ENCODE data around the gene TMEM248.
"Not testable (repeated sequence)": the region's sequence is repeated elsewhere in the genome, so short reads cannot be mapped to it uniquely, and the experiment has no call there.

The TMEM248 gene

DNA sequence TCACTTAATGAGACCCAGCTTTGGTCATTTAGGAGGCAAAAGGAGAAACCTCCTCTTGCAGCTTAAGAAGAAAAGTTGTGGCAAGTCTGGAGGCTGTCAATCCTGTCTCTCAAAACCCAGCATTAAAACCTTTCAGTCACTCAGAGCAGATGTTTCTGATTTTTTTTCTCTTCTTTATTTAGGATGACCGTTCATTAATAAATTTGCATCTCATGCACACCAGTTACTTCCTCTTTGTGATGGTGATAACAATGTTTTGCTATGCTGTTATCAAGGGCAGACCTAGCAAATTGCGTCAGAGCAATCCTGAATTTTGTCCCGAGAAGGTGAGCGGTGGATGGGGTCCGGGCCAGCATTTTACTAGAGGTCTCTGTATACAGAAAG, 32.0 kb downstream of the TMEM248 start:
- no peak for DNase-seq

GRCh38 chr7:66957595-66958290, 36.7 kb downstream of the TMEM248 start:
- DNase-seq: no peak

- no peak for DNase-seq
Observed at GRCh38 chr7:66958538-66959350, 37.7 kb downstream of the TMEM248 start.

GRCh38 chr7:66960192-66960591, 39.2 kb downstream of the TMEM248 start:
- DNase-seq: no peak

GRCh38 chr7:66961096-66961495, 40.1 kb downstream of the TMEM248 start:
- no peak for DNase-seq

DNA sequence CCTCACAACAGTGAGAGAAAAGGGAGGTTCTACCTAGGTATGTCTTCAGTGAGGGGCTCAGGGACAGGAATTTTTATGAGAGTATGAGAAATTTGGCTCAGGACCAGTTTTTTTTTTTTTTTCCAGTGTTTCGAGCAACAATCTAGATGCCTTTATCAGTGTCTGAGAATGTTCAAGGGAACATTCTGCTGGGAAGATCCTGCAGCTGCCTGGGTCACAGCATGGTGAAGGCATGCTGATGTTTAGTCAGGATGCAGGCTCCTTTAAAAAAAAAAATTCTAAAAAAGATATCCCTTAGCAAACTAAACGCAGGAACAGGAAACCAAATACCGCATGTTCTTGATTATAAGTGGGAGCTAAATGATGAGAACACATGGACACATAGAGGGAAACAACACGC, 43.4 kb downstream of the TMEM248 start:
- no peak for DNase-seq

- no peak for DNase-seq
Observed at GRCh38 chr7:66967029-66967428, 46.0 kb downstream of the TMEM248 start.

- not testable (repeated sequence) for DNase-seq
Observed at GRCh38 chr7:66969001-66969400, 48.0 kb downstream of the TMEM248 start.

DNA sequence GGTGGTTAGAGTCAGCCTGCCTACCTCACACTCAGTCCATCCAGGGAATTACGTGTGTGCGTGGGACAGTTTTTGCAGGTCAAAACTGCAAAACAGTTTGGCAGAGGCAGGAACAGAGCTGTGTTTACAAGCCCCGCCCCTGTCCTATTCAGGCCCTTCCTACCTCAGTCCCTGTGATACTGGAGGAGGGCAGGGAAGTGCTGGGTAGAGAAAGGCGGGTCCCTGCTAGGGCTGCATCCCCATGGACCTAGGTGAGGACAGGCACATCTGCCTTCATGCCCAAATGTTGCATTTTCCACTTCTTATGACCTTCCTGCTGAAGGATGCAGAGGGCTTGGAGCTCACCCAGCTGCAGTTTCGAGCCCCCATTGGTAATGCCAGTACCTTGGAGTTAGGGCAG, 49.3 kb downstream of the TMEM248 start:
- no peak for DNase-seq

GRCh38 chr7:66974986-66975590, 54.1 kb downstream of the TMEM248 start:
- DNase-seq: no peak

GRCh38 chr7:66978312-66978711, 57.3 kb downstream of the TMEM248 start:
- not testable (repeated sequence) for DNase-seq

DNA sequence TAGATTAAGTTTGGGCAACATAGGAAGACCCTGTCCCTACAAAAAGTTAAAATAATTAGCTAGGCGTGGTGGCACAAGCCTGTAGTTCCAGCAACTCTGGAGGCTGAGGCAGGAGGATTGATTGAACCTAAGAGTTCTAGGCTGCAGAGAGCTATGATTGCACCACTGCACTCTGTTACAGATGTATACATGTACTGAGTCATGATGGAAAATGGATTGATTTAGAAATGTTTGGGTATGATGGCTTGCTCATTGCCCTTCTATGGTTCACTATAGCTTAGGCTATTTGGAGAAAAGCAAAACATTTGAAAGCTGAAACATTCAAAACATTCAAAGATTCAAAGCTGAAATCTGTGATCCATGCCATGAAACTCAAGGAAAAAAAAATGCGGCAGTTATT, 58.0 kb downstream of the TMEM248 start:
- not testable (repeated sequence) for DNase-seq

DNA sequence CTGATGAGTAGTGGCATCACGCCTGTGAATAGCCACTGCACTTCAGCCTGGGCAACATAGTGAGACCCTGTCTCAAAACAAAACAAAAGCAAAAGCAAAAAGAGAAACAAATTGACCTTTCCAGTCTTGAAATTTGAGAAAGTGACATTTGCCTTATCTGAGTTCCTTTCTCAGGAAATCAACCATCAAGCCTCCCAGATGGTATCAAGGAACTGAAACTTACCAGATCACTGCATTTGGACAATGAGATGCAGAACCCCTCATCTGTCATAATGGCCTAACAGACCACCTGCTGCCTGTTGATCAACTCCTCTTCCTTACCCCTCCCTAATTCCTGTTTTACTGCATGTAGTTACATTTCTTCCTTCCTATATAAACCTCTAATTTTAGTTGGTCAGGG, 59.3 kb downstream of the TMEM248 start:
- DNase-seq: peak; percentile 1

DNA sequence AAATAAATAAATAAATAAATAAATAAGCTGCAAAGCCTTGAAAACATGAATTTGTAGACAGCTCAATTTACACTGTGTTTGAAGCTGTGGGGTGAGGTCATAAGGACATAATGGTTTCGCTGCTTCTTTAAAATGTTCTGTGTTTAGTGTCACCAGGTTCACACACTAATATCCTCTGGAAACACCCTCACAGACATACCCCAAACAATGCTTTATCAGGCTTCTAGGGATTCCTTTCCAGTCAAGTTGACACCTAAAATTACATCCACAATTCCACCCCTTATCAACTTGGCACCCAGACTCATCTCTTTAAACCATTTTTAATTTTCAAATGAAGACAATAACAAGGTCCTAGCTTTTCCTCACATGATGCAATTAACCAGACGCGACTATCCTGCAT, 68.5 kb downstream of the TMEM248 start:
- DNase-seq: not testable (repeated sequence)

DNA sequence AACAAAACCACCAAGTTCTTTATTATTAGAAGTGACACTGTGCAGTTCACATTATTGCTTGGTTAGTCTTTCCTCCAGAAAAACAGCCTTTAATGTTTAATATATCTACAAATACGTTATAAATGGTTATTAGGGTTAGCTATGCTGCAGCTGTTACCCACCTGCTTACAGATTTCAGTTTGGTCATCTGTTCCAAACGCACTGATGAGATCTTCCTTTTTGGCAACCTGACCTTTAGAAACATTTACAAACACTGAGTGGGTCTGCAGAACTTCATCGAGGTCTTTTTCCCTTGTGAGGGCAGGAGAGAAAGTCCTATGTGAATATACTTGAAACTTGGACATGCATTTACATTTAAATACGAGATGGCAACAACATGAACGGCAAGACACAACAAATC, 73.0 kb downstream of the TMEM248 start:
- DNase-seq: not testable (repeated sequence)

DNA sequence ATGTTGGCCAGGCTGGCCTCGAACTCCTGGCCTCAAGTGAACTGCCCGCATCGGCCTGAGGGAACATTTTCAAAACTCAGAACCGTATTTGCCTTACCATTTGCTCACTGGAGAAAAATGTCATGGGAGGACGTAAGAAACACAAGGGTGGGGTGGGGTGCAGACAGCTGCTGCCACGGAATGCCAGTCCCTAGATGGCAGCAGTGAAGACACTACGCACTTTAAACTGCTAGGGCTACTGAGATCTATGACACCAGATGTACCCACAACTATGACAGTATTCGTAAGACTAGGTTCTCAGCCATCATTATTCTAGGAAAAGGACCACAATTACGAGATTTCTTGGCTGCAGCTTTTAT, 73.6 kb downstream of the TMEM248 start:
- DNase-seq: peak; percentile 54

- peak; percentile 93 for DNase-seq
Observed at GRCh38 chr7:66995050-66995776, 74.2 kb downstream of the TMEM248 start, which contains the start of gene SBDS. Gene SBDS (minus strand): TSS chr7:66995586. CDS start chr7:66995417, 169 bp downstream.

- DNase-seq: peak; percentile 97
Observed at GRCh38 chr7:66996444-66997191, 75.6 kb downstream of the TMEM248 start, which contains the start of gene TYW1. Gene TYW1 (plus strand): TSS chr7:66996833. CDS start chr7:66996979, 146 bp downstream.

DNA sequence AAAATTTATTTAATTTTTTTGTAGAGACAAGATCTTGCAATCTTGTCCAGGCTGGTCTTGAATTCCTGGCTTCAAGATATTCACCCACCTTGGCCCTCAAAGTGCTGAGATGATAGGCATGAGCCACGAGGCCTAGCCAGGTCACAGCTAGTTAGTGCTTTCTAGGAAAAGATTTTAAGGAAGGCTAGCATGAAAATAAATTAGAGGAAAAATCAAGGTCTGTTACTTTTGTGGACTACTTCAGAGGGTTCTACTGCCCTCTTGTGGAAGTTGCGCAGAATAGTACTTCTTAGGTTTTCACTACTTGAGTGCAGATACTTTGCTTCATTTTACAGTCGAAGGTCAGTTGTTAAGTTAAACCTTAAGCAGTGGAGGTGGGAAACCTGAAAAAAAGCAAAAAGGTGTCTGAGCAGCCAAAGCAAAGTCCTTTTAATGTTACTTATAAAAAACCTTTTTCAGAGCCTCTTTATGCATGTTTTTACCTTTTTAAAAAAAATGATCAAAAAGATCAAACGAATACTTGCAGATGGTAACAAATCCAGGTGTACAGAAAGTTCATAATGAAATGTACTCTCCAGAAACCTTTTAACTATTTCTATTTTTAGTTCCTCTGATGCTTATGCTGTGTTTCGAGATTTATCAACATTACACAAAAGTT, 79.7 kb downstream of the TMEM248 start:
- DNase-seq: not testable (repeated sequence)

DNA sequence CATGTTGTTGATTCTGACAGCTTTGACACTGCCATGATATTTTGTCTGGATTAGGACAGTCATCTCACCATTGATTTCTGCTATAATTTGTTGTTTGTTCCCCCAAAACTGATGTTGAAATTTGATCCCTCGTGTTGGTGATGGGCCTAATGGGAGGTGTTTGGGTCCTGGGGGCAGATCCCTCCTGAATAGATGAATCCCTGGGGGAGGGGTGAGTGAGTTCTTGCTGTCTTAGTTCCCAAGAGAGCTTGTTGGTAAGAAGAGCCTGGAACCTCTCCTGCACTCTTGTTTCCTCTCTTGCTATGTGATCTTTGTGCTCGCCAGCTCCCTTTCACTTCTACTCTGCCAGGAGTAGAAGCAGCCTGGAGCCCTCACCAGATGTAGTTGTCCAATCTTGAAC, 83.1 kb downstream of the TMEM248 start:
- DNase-seq: not testable (repeated sequence)

DNA sequence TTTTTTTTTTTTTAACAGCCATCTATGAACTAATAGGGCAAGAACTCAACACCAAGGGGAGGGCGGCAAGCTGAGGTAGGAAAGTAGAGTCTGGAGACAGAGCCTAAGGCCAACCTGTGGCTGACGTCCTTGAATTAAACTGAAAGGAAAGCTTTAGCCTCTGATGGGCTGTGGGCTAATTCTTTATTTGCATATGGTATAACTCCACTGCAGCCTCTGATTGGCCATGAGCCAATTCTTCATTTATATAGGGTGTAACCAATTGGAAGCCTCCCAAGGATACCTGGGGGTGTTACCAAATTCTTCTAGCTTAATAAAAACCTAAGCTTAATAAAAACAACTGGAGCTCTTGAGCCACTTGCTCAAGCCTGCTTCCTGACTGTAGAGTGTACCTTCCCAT, 85.9 kb downstream of the TMEM248 start:
- DNase-seq: peak; percentile 1

Measured in activated CD8-positive, alpha-beta memory T cell treated with anti-CD3 and anti-CD28 coated beads, Interleukin-2, amount 50 U/mL, for 48 hours (primary cell).